Liver (tissue), 3 donors: ENCODE data around the gene ZSWIM6.

Source experiments
- EGR1 ChIP-seq, 2 donors: IDR thresholded peaks; 2 replicates each; pipeline ENCODE4 v1.6.1; 2016 to 2018; ENCODE audit warnings: antibody characterized with exemption in 2 of 2, low read depth in 2 of 2
- FOXA2 ChIP-seq: IDR thresholded peaks from 2 replicates; pipeline ENCODE4 v1.6.1; 2016; ENCODE audit warnings: antibody characterized with exemption
- GABPA ChIP-seq, 2 donors: IDR thresholded peaks in 1 of 2; conservative IDR thresholded peaks in 1 of 2; 2 replicates each; pipeline ENCODE4 v1.6.1; 2016; ENCODE audit warnings: antibody characterized with exemption in 2 of 2, mild to moderate bottlenecking in 1 of 2, moderate library complexity in 1 of 2
- JUND ChIP-seq, 2 donors: IDR thresholded peaks; 2 replicates each; pipeline ENCODE4 v1.6.1; 2016; ENCODE audit warnings: antibody characterized with exemption in 2 of 2
- RAD21 ChIP-seq, 2 donors: IDR thresholded peaks; 2 replicates each; pipeline ENCODE4 v1.6.1; 2016; ENCODE audit warnings: antibody characterized with exemption in 2 of 2, mild to moderate bottlenecking in 2 of 2
- REST ChIP-seq: IDR thresholded peaks from 2 replicates; pipeline ENCODE4 v1.6.1; 2016; ENCODE audit warnings: antibody characterized with exemption, mild to moderate bottlenecking
- RXRA ChIP-seq, 2 donors: IDR thresholded peaks; 2 replicates each; pipeline ENCODE4 v1.6.1; 2017 to 2018; ENCODE audit warnings: antibody characterized with exemption in 2 of 2, mild to moderate bottlenecking in 1 of 2
- SP1 ChIP-seq: IDR thresholded peaks from 2 replicates; pipeline ENCODE4 v1.6.1; 2018; ENCODE audit warnings: antibody characterized with exemption, mild to moderate bottlenecking
- TAF1 ChIP-seq: conservative IDR thresholded peaks from 2 replicates; pipeline ENCODE4 v1.6.1; 2016; ENCODE audit warnings: antibody characterized with exemption, mild to moderate bottlenecking
- YY1 ChIP-seq: IDR thresholded peaks from 2 replicates; pipeline ENCODE4 v1.6.1; 2016; ENCODE audit warnings: antibody characterized with exemption, mild to moderate bottlenecking
- ZBTB33 ChIP-seq: IDR thresholded peaks from 2 replicates; pipeline ENCODE4 v1.6.1; 2016; ENCODE audit warnings: antibody characterized with exemption
- TF ChIP-seq, protein P1 (sequence below): fragments of 150-350 bp; IDR thresholded peaks from 2 replicates; pipeline ENCODE4 v1.5.1; 2017; ENCODE audit warnings: improper control_type of control experiment, low read depth, low read length; ENCODE audit not compliant: missing input control
- TF ChIP-seq, protein P2 (sequence below): IDR thresholded peaks from 2 replicates; pipeline ENCODE4 v1.6.1; 2016; ENCODE audit warnings: antibody characterized with exemption
- TF ChIP-seq, protein P3 (sequence below): IDR thresholded peaks from 2 replicates; pipeline ENCODE4 v1.6.1; 2016; ENCODE audit warnings: antibody characterized with exemption
- donor health status: healthy.
- donor health status: healthy.

- no peak for TF ChIP-seq EGR1 (IDR thresholded peaks at IDR 0.05; ENCODE audit: low read depth in 2 of 2)
- TF ChIP-seq, protein P1, sequence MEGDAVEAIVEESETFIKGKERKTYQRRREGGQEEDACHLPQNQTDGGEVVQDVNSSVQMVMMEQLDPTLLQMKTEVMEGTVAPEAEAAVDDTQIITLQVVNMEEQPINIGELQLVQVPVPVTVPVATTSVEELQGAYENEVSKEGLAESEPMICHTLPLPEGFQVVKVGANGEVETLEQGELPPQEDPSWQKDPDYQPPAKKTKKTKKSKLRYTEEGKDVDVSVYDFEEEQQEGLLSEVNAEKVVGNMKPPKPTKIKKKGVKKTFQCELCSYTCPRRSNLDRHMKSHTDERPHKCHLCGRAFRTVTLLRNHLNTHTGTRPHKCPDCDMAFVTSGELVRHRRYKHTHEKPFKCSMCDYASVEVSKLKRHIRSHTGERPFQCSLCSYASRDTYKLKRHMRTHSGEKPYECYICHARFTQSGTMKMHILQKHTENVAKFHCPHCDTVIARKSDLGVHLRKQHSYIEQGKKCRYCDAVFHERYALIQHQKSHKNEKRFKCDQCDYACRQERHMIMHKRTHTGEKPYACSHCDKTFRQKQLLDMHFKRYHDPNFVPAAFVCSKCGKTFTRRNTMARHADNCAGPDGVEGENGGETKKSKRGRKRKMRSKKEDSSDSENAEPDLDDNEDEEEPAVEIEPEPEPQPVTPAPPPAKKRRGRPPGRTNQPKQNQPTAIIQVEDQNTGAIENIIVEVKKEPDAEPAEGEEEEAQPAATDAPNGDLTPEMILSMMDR, result no peak
- no peak for TF ChIP-seq TAF1
- TF ChIP-seq GABPA (IDR thresholded peaks at IDR 0.05 in 1 of 2, conservative IDR thresholded peaks at IDR 0.05 in 1 of 2), result no peak
- TF ChIP-seq RAD21 (IDR thresholded peaks at IDR 0.05), result no peak
- TF ChIP-seq, protein P2, sequence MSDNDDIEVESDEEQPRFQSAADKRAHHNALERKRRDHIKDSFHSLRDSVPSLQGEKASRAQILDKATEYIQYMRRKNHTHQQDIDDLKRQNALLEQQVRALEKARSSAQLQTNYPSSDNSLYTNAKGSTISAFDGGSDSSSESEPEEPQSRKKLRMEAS, result no peak
- TF ChIP-seq SP1, result no peak
- no peak for TF ChIP-seq RXRA (IDR thresholded peaks at IDR 0.05)
- TF ChIP-seq YY1, result no peak
- TF ChIP-seq REST, result no peak
- no peak for TF ChIP-seq FOXA2
- TF ChIP-seq ZBTB33, result no peak
- TF ChIP-seq JUND (IDR thresholded peaks at IDR 0.05), result no peak
- TF ChIP-seq, protein P3, sequence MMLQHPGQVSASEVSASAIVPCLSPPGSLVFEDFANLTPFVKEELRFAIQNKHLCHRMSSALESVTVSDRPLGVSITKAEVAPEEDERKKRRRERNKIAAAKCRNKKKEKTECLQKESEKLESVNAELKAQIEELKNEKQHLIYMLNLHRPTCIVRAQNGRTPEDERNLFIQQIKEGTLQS, result no peak
These were observed 3.1 kb upstream of the ZSWIM6 start for GRCh38 chr5:61328791-61329549.
